ENCODE data around the gene NAB2.

GRCh38 chr12:57126061-57126460 lies 37.1 kb downstream of the NAB2 start:
- TF ChIP-seq CTCF (IDR thresholded peaks at IDR 0.05; ENCODE audit: insufficient read depth, low read length, poor library complexity, severe bottlenecking) = no peak
- TF ChIP-seq EZH2phosphoT487 (conservative IDR thresholded peaks at IDR 0.05; ENCODE audit: low read length) = no peak

All from SU-DHL-6 (cell line).